ENCODE measurements around the gene TSEN34.
"Not testable (repeated sequence)": the region's sequence is repeated elsewhere in the genome, so short reads cannot be mapped to it uniquely, and the experiment has no call there.

The TSEN34 gene

DNA sequence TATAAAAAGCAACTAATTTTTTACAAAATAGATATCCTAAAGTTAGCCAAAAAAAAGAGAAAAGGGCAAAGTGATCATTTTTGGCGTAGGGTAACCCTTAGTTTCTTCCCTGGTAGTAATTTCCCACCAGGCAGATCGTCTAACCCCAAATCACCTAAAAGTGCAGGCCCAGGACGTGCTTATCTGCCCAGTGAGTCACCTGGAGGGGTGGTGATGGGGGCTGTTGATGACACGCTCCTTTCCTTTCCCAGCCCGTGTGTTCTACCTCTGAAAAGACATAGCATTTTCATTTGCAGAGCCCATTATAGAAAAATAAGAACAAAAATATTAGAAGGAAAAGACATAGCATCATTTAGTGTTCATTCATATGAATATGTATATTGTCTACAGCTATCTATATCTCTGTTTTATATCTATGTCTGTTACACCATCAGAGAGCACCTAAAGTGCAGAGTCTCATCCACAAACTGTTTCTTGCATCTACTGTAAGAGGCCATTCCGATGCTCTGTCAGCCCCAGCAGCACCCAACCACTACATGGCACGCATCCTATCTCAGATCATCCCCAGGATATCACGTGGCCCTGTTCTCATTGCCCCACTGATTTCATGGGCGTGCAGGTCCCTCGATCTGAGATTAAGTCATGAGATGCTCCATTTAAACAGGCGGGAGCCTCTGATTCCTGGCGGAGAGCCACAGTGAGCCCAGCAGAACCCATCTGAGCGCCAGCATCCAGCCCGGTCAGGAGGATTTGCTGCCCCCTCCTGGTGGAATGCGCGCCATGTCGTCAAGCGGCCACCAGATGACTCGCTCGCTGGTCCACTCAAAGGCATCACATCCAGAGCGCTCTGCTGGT, 40.2 kb downstream of the TSEN34 start:
- H3K4me3 ChIP-seq (ENCODE audit: low read length): no peak overlapping the region
- TF ChIP-seq, protein P1, sequence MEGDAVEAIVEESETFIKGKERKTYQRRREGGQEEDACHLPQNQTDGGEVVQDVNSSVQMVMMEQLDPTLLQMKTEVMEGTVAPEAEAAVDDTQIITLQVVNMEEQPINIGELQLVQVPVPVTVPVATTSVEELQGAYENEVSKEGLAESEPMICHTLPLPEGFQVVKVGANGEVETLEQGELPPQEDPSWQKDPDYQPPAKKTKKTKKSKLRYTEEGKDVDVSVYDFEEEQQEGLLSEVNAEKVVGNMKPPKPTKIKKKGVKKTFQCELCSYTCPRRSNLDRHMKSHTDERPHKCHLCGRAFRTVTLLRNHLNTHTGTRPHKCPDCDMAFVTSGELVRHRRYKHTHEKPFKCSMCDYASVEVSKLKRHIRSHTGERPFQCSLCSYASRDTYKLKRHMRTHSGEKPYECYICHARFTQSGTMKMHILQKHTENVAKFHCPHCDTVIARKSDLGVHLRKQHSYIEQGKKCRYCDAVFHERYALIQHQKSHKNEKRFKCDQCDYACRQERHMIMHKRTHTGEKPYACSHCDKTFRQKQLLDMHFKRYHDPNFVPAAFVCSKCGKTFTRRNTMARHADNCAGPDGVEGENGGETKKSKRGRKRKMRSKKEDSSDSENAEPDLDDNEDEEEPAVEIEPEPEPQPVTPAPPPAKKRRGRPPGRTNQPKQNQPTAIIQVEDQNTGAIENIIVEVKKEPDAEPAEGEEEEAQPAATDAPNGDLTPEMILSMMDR (IDR thresholded peaks at IDR 0.05; ENCODE audit: insufficient read depth, low read depth, low read length, missing control alignments): peak; percentile 85
- peak; percentile 74 for DNase-seq (ENCODE audit: low read depth)

DNA sequence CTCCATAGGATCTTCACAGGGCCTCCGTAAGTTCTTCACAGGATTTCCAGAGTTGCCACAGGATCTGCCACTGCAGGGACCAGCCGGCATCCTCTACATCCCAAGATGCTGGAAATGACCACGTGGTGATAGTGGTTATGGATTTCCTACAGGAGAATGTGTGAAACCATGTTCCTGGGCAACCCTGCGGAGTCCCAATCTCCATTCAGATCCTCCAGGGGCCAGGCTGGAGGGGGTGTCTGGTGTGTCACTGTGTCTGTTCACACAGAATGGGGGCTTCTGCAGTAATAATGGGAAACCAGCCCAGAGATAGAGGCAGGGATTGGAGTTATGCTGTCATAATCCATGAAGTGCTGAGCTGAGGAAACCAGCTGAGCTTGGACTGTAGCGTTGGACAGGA, 42.8 kb downstream of the TSEN34 start:
- DNase-seq (ENCODE audit: low read depth): no peak
- TF ChIP-seq, protein P1 (IDR thresholded peaks at IDR 0.05; ENCODE audit: insufficient read depth, low read depth, low read length, missing control alignments): no peak
- H3K4me3 ChIP-seq (ENCODE audit: low read length): no peak overlapping the region

DNA sequence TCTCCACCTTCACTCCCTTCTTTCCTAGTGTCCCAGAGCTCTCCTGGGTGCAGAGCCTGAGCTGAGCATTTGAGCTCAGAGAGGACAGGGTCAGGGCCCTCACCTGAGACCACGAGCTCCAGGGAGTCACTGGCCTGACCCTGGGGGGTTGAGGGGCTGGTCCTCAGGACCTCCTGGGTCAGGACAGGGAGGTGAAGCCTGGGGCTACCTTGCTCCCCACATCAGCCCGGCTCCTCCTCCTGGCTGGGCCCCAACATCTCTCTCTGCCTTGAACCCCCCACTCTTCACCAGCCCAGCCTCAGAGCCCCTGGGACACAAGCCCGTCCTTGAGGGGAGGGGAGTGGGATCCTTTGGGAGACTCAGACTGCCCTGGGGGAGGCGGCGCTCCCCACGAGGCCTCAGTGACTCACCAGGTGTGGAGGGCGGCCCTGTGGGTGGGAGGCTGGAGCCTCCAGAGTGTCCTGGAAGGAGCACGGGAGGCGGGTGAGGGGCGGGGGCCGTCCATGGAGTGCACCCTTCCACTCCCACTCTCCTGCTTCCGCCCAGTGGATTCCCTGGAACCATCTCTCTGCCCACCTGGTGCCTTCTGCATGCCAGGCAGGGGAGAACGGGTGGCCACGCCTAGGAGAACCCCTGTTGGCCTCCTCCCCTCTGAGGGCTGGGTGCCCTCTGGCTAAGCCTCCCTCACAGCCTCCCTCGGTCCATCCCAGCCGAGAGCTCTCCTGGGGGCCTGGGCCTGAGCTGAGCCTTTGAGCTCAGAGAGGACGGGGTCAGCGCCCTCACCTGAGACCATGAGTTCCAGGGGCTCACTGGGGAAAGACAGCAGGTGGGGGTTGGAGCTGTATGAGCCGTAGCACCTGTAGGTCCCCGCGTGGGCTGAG, 48.6 kb downstream of the TSEN34 start:
- not testable (repeated sequence) for DNase-seq (ENCODE audit: low read depth); H3K4me3 ChIP-seq (ENCODE audit: low read length)

DNA sequence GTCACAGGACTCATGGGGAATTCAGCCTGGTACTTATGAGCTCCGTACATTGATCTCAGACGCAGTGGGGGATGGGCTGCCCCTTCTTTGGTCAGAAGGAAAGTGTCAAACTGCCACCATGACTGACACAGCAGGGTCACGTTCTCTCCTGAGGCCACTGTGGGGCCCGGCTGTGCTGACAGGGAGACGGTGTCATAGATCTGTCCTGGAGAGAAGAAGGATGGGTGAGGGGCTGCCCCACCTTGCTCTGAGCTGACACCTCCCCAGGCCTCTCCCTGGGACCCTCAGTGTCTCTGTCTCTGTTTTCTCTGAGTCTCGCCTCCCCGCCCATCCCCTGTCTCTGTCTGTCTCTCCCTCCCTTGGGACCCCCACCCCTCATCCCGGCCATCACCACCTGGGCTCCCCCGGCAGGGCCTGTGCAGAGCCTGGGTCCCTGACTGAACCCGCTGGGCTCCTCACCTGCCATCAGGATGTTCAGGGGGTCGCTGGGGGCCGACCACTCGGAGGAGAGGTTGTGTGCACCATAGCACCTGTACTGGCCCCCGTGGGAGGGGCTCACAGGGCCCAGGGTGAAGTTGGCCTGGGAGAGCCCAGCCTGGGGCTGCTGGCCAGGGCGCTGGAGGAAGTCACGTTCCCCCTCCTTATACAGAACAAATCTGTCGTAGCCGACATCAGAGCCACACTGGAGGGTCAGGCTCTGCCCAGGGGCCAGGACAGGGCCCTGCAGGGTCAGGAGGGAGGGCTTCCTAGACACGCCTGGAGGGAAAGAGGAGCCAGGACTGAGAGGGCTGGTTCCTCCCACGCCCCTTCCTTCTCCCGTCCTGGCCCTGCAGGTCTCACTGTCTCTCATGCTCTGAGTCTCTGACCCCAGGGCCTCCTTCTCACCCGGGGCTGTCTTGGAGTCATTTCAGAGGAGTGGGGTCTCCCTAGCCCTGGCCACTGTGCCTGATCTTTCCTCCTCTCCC, 49.5 kb downstream of the TSEN34 start:
- H3K4me3 ChIP-seq (ENCODE audit: low read length): not testable (repeated sequence)

DNA sequence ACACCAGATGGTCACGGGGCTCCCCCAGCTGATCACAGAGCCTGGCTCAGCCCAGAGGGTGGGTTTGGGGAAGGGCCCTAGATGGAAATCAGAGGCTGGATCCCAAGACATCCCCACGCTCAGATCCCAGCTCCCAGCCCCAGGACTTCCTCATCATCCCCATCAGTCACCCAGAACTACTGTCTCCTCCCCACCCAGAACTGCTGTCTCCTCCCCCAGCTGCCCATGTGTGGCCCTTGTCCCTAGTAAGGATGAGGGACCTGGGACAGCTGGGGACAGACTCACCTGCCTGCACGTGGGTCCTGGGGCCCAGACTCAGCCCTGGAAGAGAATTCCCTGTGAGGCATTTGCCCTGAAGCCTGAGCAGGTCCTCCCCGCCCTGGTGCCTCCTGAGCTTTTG, 51.1 kb downstream of the TSEN34 start:
- DNase-seq (ENCODE audit: low read depth); H3K4me3 ChIP-seq (ENCODE audit: low read length): not testable (repeated sequence)

More for the DNA sequence above, 49.5 kb downstream of the TSEN34 start:
- DNase-seq (ENCODE audit: low read depth): not testable (repeated sequence)

DNA sequence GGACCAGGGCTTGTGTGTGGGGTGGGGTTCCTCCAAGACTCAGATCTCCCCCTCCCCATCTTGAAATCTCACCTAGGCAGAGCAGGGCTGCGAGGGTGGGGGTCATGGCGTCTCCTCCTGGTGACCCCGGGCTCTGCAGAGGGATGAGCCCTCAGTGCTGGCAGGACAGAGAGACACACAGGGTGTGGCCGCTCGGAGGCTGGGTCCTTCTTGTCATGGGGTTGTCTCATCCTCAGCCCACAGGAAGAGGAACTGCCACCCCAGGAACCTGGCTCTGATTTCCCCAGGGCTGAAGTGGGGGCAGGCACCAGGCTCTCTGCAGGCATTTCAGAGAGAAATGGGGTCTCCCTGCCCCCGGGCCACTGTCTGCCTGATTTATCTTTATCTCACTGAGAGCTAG, 51.5 kb downstream of the TSEN34 start, which contains the start of gene LILRA6:
TSS of gene LILRA6 (minus strand) at position 145 of the 400 bp plus-strand sequence.
- DNase-seq (ENCODE audit: low read depth); H3K4me3 ChIP-seq (ENCODE audit: low read length): not testable (repeated sequence)

DNA sequence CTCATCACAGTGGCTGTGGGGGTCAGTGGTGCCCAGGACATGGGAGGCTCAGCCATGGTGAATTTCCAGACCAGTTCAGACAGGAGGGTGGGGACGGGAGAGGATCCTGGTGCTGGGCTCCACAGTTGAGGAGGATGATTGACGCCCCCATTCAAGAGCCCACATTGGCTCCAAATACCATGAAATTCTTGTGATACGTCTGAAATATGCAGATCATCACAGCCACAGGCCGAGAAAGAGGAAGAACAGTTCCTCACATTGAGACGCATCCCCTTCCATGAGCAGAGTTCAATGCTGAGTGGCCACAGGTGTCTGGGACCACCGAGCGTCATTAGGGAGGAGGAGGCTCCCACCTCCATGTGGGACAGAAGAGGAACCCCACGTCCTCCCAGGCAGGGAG, 52.7 kb downstream of the TSEN34 start:
- not testable (repeated sequence) for DNase-seq (ENCODE audit: low read depth); H3K4me3 ChIP-seq (ENCODE audit: low read length)

Data from epithelial cell of esophagus (primary cell).